OCI-LY7 (cell line): Measurements from ENCODE around the gene KIF1A.

Experiments
- EZH2phosphoT487 ChIP-seq: fragments of 200-600 bp; sonication (generic); IDR thresholded peaks from 2 replicates; pipeline ENCODE4 v1.6.1; 2018; ENCODE audit warnings: low read depth, borderline replicate concordance, mild to moderate bottlenecking, mixed run types, antibody characterized with exemption, low read length, moderate library complexity, mixed read lengths
- TF ChIP-seq, protein P1 (sequence below): fragments of 200-600 bp; sonication (generic); conservative IDR thresholded peaks from 2 replicates; pipeline ENCODE4 v1.5.1; 2014; ENCODE audit warnings: mild to moderate bottlenecking, antibody characterized with exemption, low read length, moderate library complexity, mixed read lengths

DNA sequence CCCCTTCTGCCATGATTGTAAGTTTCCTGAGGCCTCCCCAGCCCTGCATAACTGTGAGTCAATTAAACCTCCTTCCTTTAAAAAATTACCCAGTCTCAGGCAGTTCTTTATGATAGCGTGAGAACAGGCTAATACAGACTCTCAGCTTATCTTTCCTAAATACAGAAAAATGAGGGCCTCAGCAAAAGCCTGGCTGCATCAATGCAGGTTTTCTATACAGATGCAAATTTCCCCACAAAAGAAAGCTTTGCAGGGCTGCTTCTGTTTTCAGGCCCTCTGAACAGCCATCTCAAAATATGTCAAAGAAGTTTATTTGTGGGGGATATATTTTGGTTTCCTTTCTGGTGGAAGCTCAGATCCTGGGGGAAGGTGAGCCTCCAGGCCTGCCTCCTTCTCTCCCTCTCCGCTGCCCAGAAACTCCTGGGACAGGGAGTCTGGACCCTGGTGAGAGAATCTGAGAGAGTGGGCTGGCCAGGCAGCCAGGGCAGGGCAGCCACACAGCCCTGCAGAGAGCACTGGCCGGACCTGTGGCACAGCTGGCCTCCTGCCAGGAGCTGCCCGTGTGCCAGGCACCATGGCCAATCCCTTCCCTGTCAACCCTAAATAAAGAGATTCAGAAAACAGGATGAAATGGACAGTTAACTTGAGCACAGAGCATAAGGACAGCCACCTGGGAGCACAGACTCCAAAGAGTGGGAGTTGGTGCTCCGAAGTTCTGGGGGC is 27.0 kb upstream of the KIF1A start:
- TF ChIP-seq, protein P1, sequence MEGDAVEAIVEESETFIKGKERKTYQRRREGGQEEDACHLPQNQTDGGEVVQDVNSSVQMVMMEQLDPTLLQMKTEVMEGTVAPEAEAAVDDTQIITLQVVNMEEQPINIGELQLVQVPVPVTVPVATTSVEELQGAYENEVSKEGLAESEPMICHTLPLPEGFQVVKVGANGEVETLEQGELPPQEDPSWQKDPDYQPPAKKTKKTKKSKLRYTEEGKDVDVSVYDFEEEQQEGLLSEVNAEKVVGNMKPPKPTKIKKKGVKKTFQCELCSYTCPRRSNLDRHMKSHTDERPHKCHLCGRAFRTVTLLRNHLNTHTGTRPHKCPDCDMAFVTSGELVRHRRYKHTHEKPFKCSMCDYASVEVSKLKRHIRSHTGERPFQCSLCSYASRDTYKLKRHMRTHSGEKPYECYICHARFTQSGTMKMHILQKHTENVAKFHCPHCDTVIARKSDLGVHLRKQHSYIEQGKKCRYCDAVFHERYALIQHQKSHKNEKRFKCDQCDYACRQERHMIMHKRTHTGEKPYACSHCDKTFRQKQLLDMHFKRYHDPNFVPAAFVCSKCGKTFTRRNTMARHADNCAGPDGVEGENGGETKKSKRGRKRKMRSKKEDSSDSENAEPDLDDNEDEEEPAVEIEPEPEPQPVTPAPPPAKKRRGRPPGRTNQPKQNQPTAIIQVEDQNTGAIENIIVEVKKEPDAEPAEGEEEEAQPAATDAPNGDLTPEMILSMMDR: no peak
- TF ChIP-seq EZH2phosphoT487: no peak
